Endothelial cell of umbilical vein (primary cell): ENCODE measurements around the gene MRPL4. TPM values are rescaled to one million over a fixed set of nuclear protein-coding genes. Genes with fewer than 3 reads are reported as not detected.

Experiments
- BruUV-seq: library from RNA; stranded (reverse); fragments of 400-500 nt; replicated peaks from 2 replicates; lab custom pipeline; 2021; lab: Mats Ljungman, UMichigan
- CTCF ChIA-PET: fragments of 300-600, 350-600 bp; sonication (Branson Sonifier 250); formaldehyde crosslinking; loops from one replicate; lab custom pipeline; 2021; ENCODE audit warnings: antibody characterized with exemption, inconsistent platforms; lab: Charles Lee
- POLR2A ChIA-PET: fragments of 300-600, 350-600 bp; sonication (Branson Sonifier 250); formaldehyde crosslinking; loops from one replicate; lab custom pipeline; 2021; ENCODE audit warnings: antibody characterized with exemption, inconsistent platforms; lab: Charles Lee
- DNase-seq: peaks from one replicate; pipeline ENCODE4 v3.0.0-alpha.2; 2011; ENCODE audit warnings: low read depth, low spot score
- FAIRE-seq: peaks from 2 replicates; lab custom pipeline; 2011; peaks lifted over from hg19 to GRCh38; lab: Jason Lieb, UNC
- H2AFZ ChIP-seq: 2 replicates; pipeline ENCODE4 v1.6.0; 2012; ENCODE audit warnings: low read depth, low read length, control low read depth, inconsistent platforms
- H3K27ac ChIP-seq: 2 replicates; pipeline ENCODE4 v1.5.1; 2011; ENCODE audit warnings: low read depth, mild to moderate bottlenecking, control low read depth, low read length, moderate library complexity; ENCODE audit not compliant: insufficient read depth
- H3K27me3 ChIP-seq, 2 experiments: 2 replicates each; pipeline versions ENCODE4 v1.6.0 to v1.6.1; 2011; ENCODE audit warnings: low read length in 2 of 2, mixed read lengths in 1 of 2; ENCODE audit not compliant: control insufficient read depth in 2 of 2, insufficient read depth in 2 of 2
- H3K36me3 ChIP-seq, 2 experiments: 2 replicates in 1 of 2; 3 replicates in 1 of 2; pipeline ENCODE4 v1.5.1; 2011; ENCODE audit warnings: low read length in 2 of 2, mild to moderate bottlenecking in 1 of 2, moderate library complexity in 1 of 2; ENCODE audit not compliant: control insufficient read depth in 2 of 2, insufficient read depth in 2 of 2; ENCODE audit errors: extremely low read depth in 1 of 2
- H3K4me1 ChIP-seq: 3 replicates; pipeline ENCODE4 v1.5.1; 2011; ENCODE audit warnings: mild to moderate bottlenecking, low read length; ENCODE audit not compliant: control insufficient read depth, insufficient read depth; ENCODE audit errors: extremely low read depth
- H3K4me2 ChIP-seq: 2 replicates; pipeline ENCODE4 v1.6.1; 2011; ENCODE audit warnings: low read length, control low read depth, mixed read lengths; ENCODE audit not compliant: insufficient read depth
- H3K4me3 ChIP-seq, 3 experiments: fragments of 200-600 bp in 1 of 3; sonication (generic), shearing (Covaris generic) in 1 of 3; replicated peaks in 1 of 3; 2 replicates each; pipeline ENCODE4 v1.5.1; 2011 to 2016; ENCODE audit warnings: control low read depth in 3 of 3, low read length in 3 of 3, mild to moderate bottlenecking in 2 of 3, inconsistent platforms in 1 of 3, low read depth in 1 of 3, moderate library complexity in 1 of 3; ENCODE audit not compliant: insufficient read depth in 1 of 3
- H3K79me2 ChIP-seq: 2 replicates; pipeline ENCODE4 v1.6.0; 2012; ENCODE audit warnings: low read length, inconsistent platforms; ENCODE audit not compliant: control insufficient read depth, insufficient read depth
- H3K9ac ChIP-seq: replicated peaks from 2 replicates; pipeline ENCODE3; 2011; ENCODE audit warnings: low read length, control low read depth; ENCODE audit not compliant: insufficient read depth; ENCODE audit errors: extremely low read depth
- H3K9me1 ChIP-seq: replicated peaks from 3 replicates; pipeline ENCODE4 v1.6.0; 2011; ENCODE audit warnings: mild to moderate bottlenecking, low read length; ENCODE audit not compliant: control insufficient read depth, insufficient read depth; ENCODE audit errors: extremely low read depth
- H3K9me3 ChIP-seq: replicated peaks from 2 replicates; pipeline ENCODE4 v1.5.1; 2012; ENCODE audit warnings: low read length, inconsistent platforms; ENCODE audit not compliant: control insufficient read depth, insufficient read depth
- H4K20me1 ChIP-seq: replicated peaks from 2 replicates; pipeline ENCODE3; 2011; ENCODE audit warnings: mild to moderate bottlenecking, low read length; ENCODE audit not compliant: control insufficient read depth, insufficient read depth; ENCODE audit errors: extremely low read depth
- EZH2 ChIP-seq: IDR thresholded peaks from 2 replicates; pipeline ENCODE4 v1.6.1; 2012; ENCODE audit warnings: borderline replicate concordance, low read depth, mild to moderate bottlenecking, moderate library complexity, low read length, inconsistent platforms; ENCODE audit not compliant: severe bottlenecking
- FOS ChIP-seq: IDR thresholded peaks from 2 replicates; pipeline ENCODE4 v1.6.1; 2011; ENCODE audit warnings: mild to moderate bottlenecking, low read length, moderate library complexity, borderline replicate concordance; ENCODE audit not compliant: insufficient read depth
- GATA2 ChIP-seq: IDR thresholded peaks from 2 replicates; pipeline ENCODE4 v1.7.0; 2011; ENCODE audit warnings: low read depth, mild to moderate bottlenecking, moderate library complexity, mixed read lengths, low read length; ENCODE audit not compliant: insufficient read length, insufficient read depth
- JUN ChIP-seq: IDR thresholded peaks from 2 replicates; pipeline ENCODE4 v1.6.1; 2011; ENCODE audit warnings: borderline replicate concordance, low read depth; ENCODE audit not compliant: insufficient read length, insufficient read depth
- MYC ChIP-seq: IDR thresholded peaks from one replicate; pipeline ENCODE4 v1.6.1; 2011; ENCODE audit warnings: mild to moderate bottlenecking, low read depth, low read length
- POLR2A ChIP-seq: IDR thresholded peaks from 2 replicates; pipeline ENCODE4 v1.6.1; 2012; ENCODE audit warnings: low read depth, mild to moderate bottlenecking, control low read depth, low read length
- POLR2AphosphoS5 ChIP-seq: IDR thresholded peaks from 2 replicates; pipeline ENCODE4 v1.6.1; 2012; ENCODE audit warnings: low read depth, mild to moderate bottlenecking, control low read depth, low read length, moderate library complexity; ENCODE audit not compliant: insufficient read depth
- dilution Hi-C: fragments of 300-500 bp; cut with MboI; formaldehyde crosslinking; loops from one replicate; pipeline ENCODE4 v1.15.0; 2019; ENCODE audit warnings: low sequenced_read_pairs; ENCODE audit not compliant: extremely low pct_ligation_motif_present
- intact Hi-C: fragments of 100-400 bp; cut with micrococcal nuclease; formaldehyde crosslinking; loops from one replicate; pipeline ENCODE4 v1.10.0; 2022
- polyA plus RNA-seq, 4 experiments: library from polyadenylated mRNA; depleted of rRNA in 3 of 4; stranded (reverse) in 3 of 4; unstranded in 1 of 4; fragments of >200 nt; gene quantifications; 2 replicates each; pipeline versions ENCODE4 v1.2.1 to v1.2.3, GENCODE V29; 2011 to 2012; ENCODE audit warnings: missing spikeins in 1 of 4
- total RNA-seq: library from RNA; stranded (reverse); gene quantifications from 2 replicates; pipeline ENCODE4 v1.2.3, GENCODE V29; 2021
- TF ChIP-seq, protein P1 (sequence below): IDR thresholded peaks from 2 replicates; pipeline ENCODE4 v1.6.1; 2011; ENCODE audit not compliant: insufficient read depth, insufficient read length
- TF ChIP-seq, protein P2 (sequence below), 2 donors: IDR thresholded peaks; 1 replicate in 1 of 2; 2 replicates in 1 of 2; pipeline ENCODE4 v1.5.1; 2011; ENCODE audit warnings: low read length in 2 of 2, mild to moderate bottlenecking in 2 of 2, moderate library complexity in 2 of 2, control low read depth in 1 of 2, inconsistent platforms in 1 of 2, low read depth in 1 of 2; ENCODE audit not compliant: insufficient read depth in 1 of 2; ENCODE audit errors: extremely low read depth in 1 of 2

MRPL4 gene
- total and polyA plus RNA-seq, 2 donors (not counting 3 experiments of a cell fraction or from before 2014, with no cell fraction given) = 70.4 to 118 TPM

DNA sequence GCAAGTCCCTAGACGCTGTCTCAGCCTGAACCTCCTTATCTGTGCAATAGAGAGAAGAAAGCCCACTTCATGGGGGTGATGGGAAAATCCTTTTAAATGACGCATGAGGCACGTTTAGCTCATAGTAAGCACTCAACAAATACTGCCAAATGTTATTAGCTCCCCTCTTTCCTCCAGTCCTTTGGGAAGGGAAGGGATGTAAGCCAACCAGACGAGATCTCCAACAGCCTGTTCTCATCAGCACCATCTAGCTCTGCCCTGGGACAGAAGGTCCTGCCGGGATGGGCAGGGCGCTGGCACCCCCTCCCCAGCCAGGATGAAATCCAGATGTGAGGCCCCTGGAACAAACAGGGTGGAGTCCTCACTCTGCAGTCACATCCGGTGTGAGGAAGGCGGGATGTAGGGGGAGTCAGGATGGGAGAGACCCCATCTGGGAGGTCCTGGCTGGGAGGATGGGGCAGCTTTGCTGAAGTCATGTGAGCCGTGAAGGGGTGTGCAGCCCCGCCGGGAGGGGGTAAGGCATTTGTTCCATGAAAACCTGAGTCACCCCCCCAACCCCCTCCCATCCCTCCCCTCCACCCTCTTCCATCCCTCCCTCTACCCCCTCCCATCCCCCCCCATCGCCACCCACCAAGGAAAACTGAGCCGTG lies 25.5 kb upstream of the MRPL4 start:
- Histone ChIP-seq H3K79me2 (no peaks in the 10 kb centered on the region), H3K36me3 (no peaks in the 10 kb centered on the region), H3K27ac (no peak overlapping the region), H3K9ac (no peak overlapping the region), H3K27me3 (no peaks in the 10 kb centered on the region), H3K4me2 (no peak overlapping the region), H3K4me3 (no peak overlapping the region), H4K20me1 (no peaks in the 10 kb centered on the region), H3K9me1 (no peaks in the 10 kb centered on the region), H3K9me3 (no peaks in the 10 kb centered on the region), H2AFZ (no peak overlapping the region), H3K4me1 (peaks cover 6% of the 10 kb centered on the region)
- FAIRE-seq = no peak
- no peak for DNase-seq
- intact Hi-C loops = no loop called here
- CTCF ChIA-PET = interaction anchor here (0.7 to 7.0 kb wide), 3 partner anchors 24 to 162 kb away, joined by 3 to 48 read pairs (median 5); no protein-coding TSS in a partner anchor
- no TSS peak for BruUV-seq
- dilution Hi-C loops = no loop called here
- TF ChIP-seq POLR2A (no peak), EZH2 (no peak), POLR2AphosphoS5 (no peak), FOS (no peak), MYC (no peak), JUN (no peak), GATA2 (no peak)
- TF ChIP-seq, protein P1, sequence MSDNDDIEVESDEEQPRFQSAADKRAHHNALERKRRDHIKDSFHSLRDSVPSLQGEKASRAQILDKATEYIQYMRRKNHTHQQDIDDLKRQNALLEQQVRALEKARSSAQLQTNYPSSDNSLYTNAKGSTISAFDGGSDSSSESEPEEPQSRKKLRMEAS = no peak
- TF ChIP-seq, protein P2, sequence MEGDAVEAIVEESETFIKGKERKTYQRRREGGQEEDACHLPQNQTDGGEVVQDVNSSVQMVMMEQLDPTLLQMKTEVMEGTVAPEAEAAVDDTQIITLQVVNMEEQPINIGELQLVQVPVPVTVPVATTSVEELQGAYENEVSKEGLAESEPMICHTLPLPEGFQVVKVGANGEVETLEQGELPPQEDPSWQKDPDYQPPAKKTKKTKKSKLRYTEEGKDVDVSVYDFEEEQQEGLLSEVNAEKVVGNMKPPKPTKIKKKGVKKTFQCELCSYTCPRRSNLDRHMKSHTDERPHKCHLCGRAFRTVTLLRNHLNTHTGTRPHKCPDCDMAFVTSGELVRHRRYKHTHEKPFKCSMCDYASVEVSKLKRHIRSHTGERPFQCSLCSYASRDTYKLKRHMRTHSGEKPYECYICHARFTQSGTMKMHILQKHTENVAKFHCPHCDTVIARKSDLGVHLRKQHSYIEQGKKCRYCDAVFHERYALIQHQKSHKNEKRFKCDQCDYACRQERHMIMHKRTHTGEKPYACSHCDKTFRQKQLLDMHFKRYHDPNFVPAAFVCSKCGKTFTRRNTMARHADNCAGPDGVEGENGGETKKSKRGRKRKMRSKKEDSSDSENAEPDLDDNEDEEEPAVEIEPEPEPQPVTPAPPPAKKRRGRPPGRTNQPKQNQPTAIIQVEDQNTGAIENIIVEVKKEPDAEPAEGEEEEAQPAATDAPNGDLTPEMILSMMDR (IDR thresholded peaks at IDR 0.05; ENCODE audit: extremely low read depth in 1 of 2, insufficient read depth in 1 of 2, low read depth in 1 of 2, low read length in 2 of 2) = no peak
- POLR2A ChIA-PET = no interaction called here
